ENCODE measurements around the gene C11orf68.

DNA sequence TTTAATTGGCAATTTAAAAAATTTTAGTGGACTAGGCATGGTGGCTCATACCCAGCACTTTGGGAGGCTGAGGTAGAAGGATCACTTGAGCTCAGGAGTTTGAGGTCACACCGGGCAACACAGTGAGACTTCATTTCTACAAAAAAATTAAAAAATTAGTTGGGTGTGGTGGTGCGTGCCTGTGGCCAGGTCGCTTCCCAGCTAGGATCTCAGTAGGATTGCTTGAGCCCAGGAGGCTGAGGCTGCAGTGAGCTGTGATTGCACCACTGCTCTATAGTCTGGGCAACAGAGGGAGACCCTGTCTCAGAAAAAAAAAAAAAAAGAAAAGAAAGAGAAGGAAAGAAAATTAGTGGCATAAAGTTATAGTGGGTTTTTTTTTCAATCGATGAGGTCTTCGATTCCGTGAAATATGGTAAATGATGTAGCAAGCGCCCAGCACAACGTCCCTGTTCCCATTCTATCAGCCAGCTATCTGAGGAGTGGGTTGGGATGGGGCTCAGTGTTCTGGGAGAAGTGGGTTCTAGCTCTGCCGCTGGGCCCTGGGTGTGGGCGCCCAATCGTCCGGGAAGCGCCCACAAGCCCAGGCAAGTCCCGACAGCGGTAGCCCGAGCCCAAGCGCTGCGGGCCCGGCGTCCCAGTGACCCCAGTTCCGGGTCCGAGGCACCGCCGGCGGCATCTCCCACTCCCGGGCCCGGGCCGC lies 20.1 kb downstream of the C11orf68 start:
- TF ChIP-seq POLR2AphosphoS5 (IDR thresholded peaks at IDR 0.05; ENCODE audit: low read depth, low read length) (no peak), POLR2A (IDR thresholded peaks at IDR 0.05; ENCODE audit: low read depth, low read length) (no peak), TAF1 (IDR thresholded peaks at IDR 0.05; ENCODE audit: borderline replicate concordance, low read depth, low read length) (no peak)

All from GM12892 (cell line).